ENCODE data around the gene MEN1.

Gene MEN1

GRCh38 chr11:64836448-64837072 lies 26.2 kb upstream of the MEN1 start:
- DNase-seq (ENCODE audit: low read depth) = no peak
- H3K4me1 ChIP-seq (ENCODE audit: control insufficient read depth, insufficient read depth, low read length) = no peaks in the 10 kb centered on the region
- H3K36me3 ChIP-seq (ENCODE audit: control insufficient read depth, insufficient read depth, low read length, severe bottlenecking) = no peaks in the 10 kb centered on the region
- no peak overlapping the region for H3K4me3 ChIP-seq (ENCODE audit: low read length)
- no peaks in the 10 kb centered on the region for H3K27me3 ChIP-seq (replicated peaks; ENCODE audit: control insufficient read depth, insufficient read depth, low read length)
- H3K9me3 ChIP-seq (ENCODE audit: control insufficient read depth, low read length) = no peaks in the 10 kb centered on the region
- no peak overlapping the region for H3K9ac ChIP-seq (ENCODE audit: low read length)

GRCh38 chr11:64835616-64836447 lies 25.5 kb upstream of the MEN1 start:
- no peak overlapping the region for H3K9ac ChIP-seq (ENCODE audit: low read length)
- no peak overlapping the region for H3K4me3 ChIP-seq (ENCODE audit: low read length)
- no peaks in the 10 kb centered on the region for H3K4me1 ChIP-seq (ENCODE audit: control insufficient read depth, insufficient read depth, low read length)
- no peak for DNase-seq (ENCODE audit: low read depth)
- no peaks in the 10 kb centered on the region for H3K9me3 ChIP-seq (ENCODE audit: control insufficient read depth, low read length)
- no peaks in the 10 kb centered on the region for H3K27me3 ChIP-seq (replicated peaks; ENCODE audit: control insufficient read depth, insufficient read depth, low read length)
- no peaks in the 10 kb centered on the region for H3K36me3 ChIP-seq (ENCODE audit: control insufficient read depth, insufficient read depth, low read length, severe bottlenecking)

GRCh38 chr11:64834723-64835615 lies 24.6 kb upstream of the MEN1 start:
- Histone ChIP-seq H3K9ac (ENCODE audit: low read length) (no peak overlapping the region), H3K27me3 (replicated peaks; ENCODE audit: control insufficient read depth, insufficient read depth, low read length) (no peaks in the 10 kb centered on the region), H3K36me3 (ENCODE audit: control insufficient read depth, insufficient read depth, low read length, severe bottlenecking) (no peaks in the 10 kb centered on the region), H3K4me3 (ENCODE audit: low read length) (no peak overlapping the region), H3K9me3 (ENCODE audit: control insufficient read depth, low read length) (no peaks in the 10 kb centered on the region), H3K4me1 (ENCODE audit: control insufficient read depth, insufficient read depth, low read length) (no peaks in the 10 kb centered on the region)
- DNase-seq (ENCODE audit: low read depth) = no peak

GRCh38 chr11:64834031-64834722 lies 23.8 kb upstream of the MEN1 start:
- Histone ChIP-seq H3K9ac (ENCODE audit: low read length) (no peak overlapping the region), H3K4me1 (ENCODE audit: control insufficient read depth, insufficient read depth, low read length) (no peaks in the 10 kb centered on the region), H3K4me3 (ENCODE audit: low read length) (no peak overlapping the region), H3K9me3 (ENCODE audit: control insufficient read depth, low read length) (no peaks in the 10 kb centered on the region), H3K27me3 (replicated peaks; ENCODE audit: control insufficient read depth, insufficient read depth, low read length) (no peaks in the 10 kb centered on the region), H3K36me3 (ENCODE audit: control insufficient read depth, insufficient read depth, low read length, severe bottlenecking) (no peaks in the 10 kb centered on the region)
- no peak for DNase-seq (ENCODE audit: low read depth)

- Histone ChIP-seq H3K36me3 (ENCODE audit: control insufficient read depth, insufficient read depth, low read length, severe bottlenecking) (no peaks in the 10 kb centered on the region), H3K4me3 (ENCODE audit: low read length) (no peak overlapping the region), H3K9ac (ENCODE audit: low read length) (no peak overlapping the region), H3K27me3 (replicated peaks; ENCODE audit: control insufficient read depth, insufficient read depth, low read length) (no peaks in the 10 kb centered on the region), H3K9me3 (ENCODE audit: control insufficient read depth, low read length) (no peaks in the 10 kb centered on the region), H3K4me1 (ENCODE audit: control insufficient read depth, insufficient read depth, low read length) (no peaks in the 10 kb centered on the region)
- DNase-seq (ENCODE audit: low read depth) = no peak
These were observed 23.2 kb upstream of the MEN1 start for GRCh38 chr11:64833509-64833908.

GRCh38 chr11:64833198-64833502 lies 22.8 kb upstream of the MEN1 start:
- no peak overlapping the region for H3K9ac ChIP-seq (ENCODE audit: low read length)

GRCh38 chr11:64832467-64833197 lies 22.3 kb upstream of the MEN1 start:
- DNase-seq (ENCODE audit: low read depth) = no peak
- no peaks in the 10 kb centered on the region for H3K9me3 ChIP-seq (ENCODE audit: control insufficient read depth, low read length)
- peaks cover 2% of the 10 kb centered on the region for H3K27me3 ChIP-seq (replicated peaks; ENCODE audit: control insufficient read depth, insufficient read depth, low read length)
- H3K36me3 ChIP-seq (ENCODE audit: control insufficient read depth, insufficient read depth, low read length, severe bottlenecking) = no peaks in the 10 kb centered on the region
- no peak overlapping the region for H3K4me3 ChIP-seq (ENCODE audit: low read length)
- H3K4me1 ChIP-seq (ENCODE audit: control insufficient read depth, insufficient read depth, low read length) = no peaks in the 10 kb centered on the region
- no peak overlapping the region for H3K9ac ChIP-seq (ENCODE audit: low read length)

More at GRCh38 chr11:64833198-64833502, 22.8 kb upstream of the MEN1 start:
- H3K27me3 ChIP-seq (replicated peaks; ENCODE audit: control insufficient read depth, insufficient read depth, low read length) = no peaks in the 10 kb centered on the region
- DNase-seq (ENCODE audit: low read depth) = no peak
- no peaks in the 10 kb centered on the region for H3K36me3 ChIP-seq (ENCODE audit: control insufficient read depth, insufficient read depth, low read length, severe bottlenecking)
- H3K4me1 ChIP-seq (ENCODE audit: control insufficient read depth, insufficient read depth, low read length) = no peaks in the 10 kb centered on the region
- H3K9me3 ChIP-seq (ENCODE audit: control insufficient read depth, low read length) = no peaks in the 10 kb centered on the region
- H3K4me3 ChIP-seq (ENCODE audit: low read length) = no peak overlapping the region

- Histone ChIP-seq H3K9me3 (ENCODE audit: control insufficient read depth, low read length) (no peaks in the 10 kb centered on the region), H3K4me1 (ENCODE audit: control insufficient read depth, insufficient read depth, low read length) (no peaks in the 10 kb centered on the region), H3K4me3 (ENCODE audit: low read length) (no peak overlapping the region), H3K27me3 (replicated peaks; ENCODE audit: control insufficient read depth, insufficient read depth, low read length) (peaks cover 5% of the 10 kb centered on the region), H3K36me3 (ENCODE audit: control insufficient read depth, insufficient read depth, low read length, severe bottlenecking) (no peaks in the 10 kb centered on the region), H3K9ac (ENCODE audit: low read length) (no peak overlapping the region)
- no peak for DNase-seq (ENCODE audit: low read depth)
These were observed 21.1 kb upstream of the MEN1 start for GRCh38 chr11:64831411-64831891.

GRCh38 chr11:64829536-64830251 lies 19.3 kb upstream of the MEN1 start:
- Histone ChIP-seq H3K9me3 (ENCODE audit: control insufficient read depth, low read length) (no peaks in the 10 kb centered on the region), H3K4me3 (ENCODE audit: low read length) (no peak overlapping the region), H3K4me1 (ENCODE audit: control insufficient read depth, insufficient read depth, low read length) (no peaks in the 10 kb centered on the region)

GRCh38 chr11:64827451-64827839 lies 17.1 kb upstream of the MEN1 start:
- no peaks in the 10 kb centered on the region for H3K4me1 ChIP-seq (ENCODE audit: control insufficient read depth, insufficient read depth, low read length)
- H3K27me3 ChIP-seq (replicated peaks; ENCODE audit: control insufficient read depth, insufficient read depth, low read length) = peaks cover 25% of the 10 kb centered on the region
- H3K9ac ChIP-seq (ENCODE audit: low read length) = no peak overlapping the region
- no peaks in the 10 kb centered on the region for H3K36me3 ChIP-seq (ENCODE audit: control insufficient read depth, insufficient read depth, low read length, severe bottlenecking)
- no peaks in the 10 kb centered on the region for H3K9me3 ChIP-seq (ENCODE audit: control insufficient read depth, low read length)
- DNase-seq (ENCODE audit: low read depth) = no peak
- H3K4me3 ChIP-seq (ENCODE audit: low read length) = no peak overlapping the region

More at GRCh38 chr11:64829536-64830251, 19.3 kb upstream of the MEN1 start:
- H3K36me3 ChIP-seq (ENCODE audit: control insufficient read depth, insufficient read depth, low read length, severe bottlenecking) = no peaks in the 10 kb centered on the region
- DNase-seq (ENCODE audit: low read depth) = no peak
- H3K9ac ChIP-seq (ENCODE audit: low read length) = no peak overlapping the region
- peaks cover 11% of the 10 kb centered on the region for H3K27me3 ChIP-seq (replicated peaks; ENCODE audit: control insufficient read depth, insufficient read depth, low read length)
